Spleen (tissue), 7 donors: ENCODE results near the gene LTBP1.

Experiments
- POLR2A ChIP-seq, 3 donors: fragments of 450-650 bp; IDR thresholded peaks; one replicate each; pipeline ENCODE4 v1.5.1; 2017; ENCODE audit warnings: antibody characterized with exemption in 3 of 3, mild to moderate bottlenecking in 1 of 3
- TF ChIP-seq, protein P1 (sequence below), 11 experiments: fragments of 200-600 bp in 7 of 11; fragments of 450-650 bp in 4 of 11; sonication (generic) in 4 of 11; IDR thresholded peaks in 8 of 11; conservative IDR thresholded peaks in 3 of 11; 1 replicate in 7 of 11; 2 replicates in 4 of 11; pipeline versions ENCODE4 v1.4.0 to v1.8.0; 2016 to 2021; ENCODE audit warnings: antibody characterized with exemption in 11 of 11, inconsistent platforms in 4 of 11, mild to moderate bottlenecking in 1 of 11
- donor health status: DM: no; HTN: no; CAD: no; lungs with moderate emphysema.
- donor health status: DM: no; HTN: no; CAD: no.
- donor health status: DM: no; HTN: no; CAD: no.

DNA sequence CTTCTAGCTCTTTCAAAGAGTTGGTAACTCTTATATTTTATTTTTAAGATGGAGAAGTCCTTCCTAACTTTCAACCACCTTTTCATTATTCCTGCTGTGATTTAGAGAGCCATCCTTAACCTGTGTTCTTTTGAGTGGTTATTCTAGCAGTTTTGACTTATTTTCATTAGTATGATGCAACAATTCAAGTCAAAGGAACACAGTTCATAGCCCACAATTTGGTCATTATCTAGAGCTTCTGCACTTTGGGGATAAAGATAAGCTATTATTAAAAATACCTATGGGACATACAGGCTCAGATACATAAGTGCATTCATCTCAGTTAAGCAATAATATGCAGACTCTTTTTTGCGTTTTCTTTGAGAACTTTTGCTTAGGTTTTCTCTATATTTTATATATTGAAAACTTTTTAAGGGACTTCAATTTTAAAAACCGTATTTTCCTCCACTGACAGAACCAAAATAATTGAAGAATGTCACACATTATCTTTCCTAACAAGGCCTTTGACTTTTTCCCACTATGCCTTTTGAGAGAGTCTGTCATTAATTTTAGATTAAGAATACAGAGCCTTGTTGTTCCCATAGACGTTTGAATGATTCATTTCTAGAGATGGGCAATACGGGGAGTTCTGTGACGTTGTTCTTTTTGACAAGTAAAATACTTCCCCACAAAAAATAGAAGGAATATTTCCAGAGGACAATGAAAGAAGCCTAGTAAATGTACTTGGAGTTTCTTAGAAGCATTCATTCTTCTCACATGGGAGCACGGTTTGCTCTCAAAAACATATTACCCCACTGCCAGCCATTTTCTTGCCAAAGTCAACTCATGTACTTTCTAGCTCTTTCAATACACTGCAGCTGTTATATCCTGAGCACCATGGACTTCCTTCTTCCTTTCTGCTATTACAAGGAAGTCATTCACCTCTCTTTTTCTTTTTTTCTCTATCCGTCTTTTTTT is 486.8 kb downstream of the LTBP1 start:
- TF ChIP-seq, protein P1, sequence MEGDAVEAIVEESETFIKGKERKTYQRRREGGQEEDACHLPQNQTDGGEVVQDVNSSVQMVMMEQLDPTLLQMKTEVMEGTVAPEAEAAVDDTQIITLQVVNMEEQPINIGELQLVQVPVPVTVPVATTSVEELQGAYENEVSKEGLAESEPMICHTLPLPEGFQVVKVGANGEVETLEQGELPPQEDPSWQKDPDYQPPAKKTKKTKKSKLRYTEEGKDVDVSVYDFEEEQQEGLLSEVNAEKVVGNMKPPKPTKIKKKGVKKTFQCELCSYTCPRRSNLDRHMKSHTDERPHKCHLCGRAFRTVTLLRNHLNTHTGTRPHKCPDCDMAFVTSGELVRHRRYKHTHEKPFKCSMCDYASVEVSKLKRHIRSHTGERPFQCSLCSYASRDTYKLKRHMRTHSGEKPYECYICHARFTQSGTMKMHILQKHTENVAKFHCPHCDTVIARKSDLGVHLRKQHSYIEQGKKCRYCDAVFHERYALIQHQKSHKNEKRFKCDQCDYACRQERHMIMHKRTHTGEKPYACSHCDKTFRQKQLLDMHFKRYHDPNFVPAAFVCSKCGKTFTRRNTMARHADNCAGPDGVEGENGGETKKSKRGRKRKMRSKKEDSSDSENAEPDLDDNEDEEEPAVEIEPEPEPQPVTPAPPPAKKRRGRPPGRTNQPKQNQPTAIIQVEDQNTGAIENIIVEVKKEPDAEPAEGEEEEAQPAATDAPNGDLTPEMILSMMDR (IDR thresholded peaks at IDR 0.05 in 8 of 11, conservative IDR thresholded peaks at IDR 0.05 in 3 of 11) = no peak
- TF ChIP-seq POLR2A (IDR thresholded peaks at IDR 0.05) = no peak
